NOMO-1 treated with dmso at 0.1 percent for 144 hours (cell line): ENCODE measurements around the gene SLCO4A1.

ENCODE experiments used
- DNase-seq: peaks from one replicate; lab custom pipeline; 2025; ENCODE audit not compliant: unreplicated experiment; lab: John Stamatoyannopoulos, UW

The SLCO4A1 gene

GRCh38 chr20:62642051-62642665, at the start of gene SLCO4A1:
SLCO4A1 (plus strand) TSS chr20:62642503; CDS start chr20:62656455, 13,952 bp downstream.
- DNase-seq: peak; percentile 72

DNA sequence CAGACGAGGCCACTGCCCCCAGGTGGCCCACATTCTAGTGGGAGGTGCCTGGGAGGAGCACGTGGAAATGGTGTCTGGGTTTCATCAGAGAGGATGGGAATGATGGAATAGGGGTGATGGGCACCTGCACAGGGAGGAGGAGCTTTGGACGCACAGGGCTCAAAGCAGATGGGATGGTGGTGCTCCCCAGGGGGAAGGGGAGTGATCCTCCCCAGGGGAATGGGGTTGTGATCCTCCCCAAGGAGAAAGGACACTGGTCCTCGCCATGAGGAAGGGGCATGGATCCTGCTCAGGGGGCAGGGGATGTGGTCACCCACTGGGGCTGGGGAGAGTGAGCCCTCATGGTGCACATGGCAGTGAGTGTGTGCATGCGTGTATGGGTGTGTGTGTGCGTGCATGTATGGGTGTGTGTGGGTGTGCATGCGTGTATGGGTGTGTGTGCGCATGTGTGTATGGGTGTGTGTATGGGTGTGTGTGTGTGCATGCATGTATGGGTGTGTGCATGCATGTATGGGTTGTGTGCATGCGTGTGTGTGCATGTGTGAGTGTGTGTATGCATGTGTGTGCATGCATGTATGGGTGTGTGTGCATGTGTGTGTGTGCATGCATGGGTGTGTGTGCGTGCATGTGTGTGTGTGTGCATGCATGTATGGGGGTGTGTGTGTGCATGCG, 49.7 kb upstream of the SLCO4A1 start:
- no peak for DNase-seq

DNA sequence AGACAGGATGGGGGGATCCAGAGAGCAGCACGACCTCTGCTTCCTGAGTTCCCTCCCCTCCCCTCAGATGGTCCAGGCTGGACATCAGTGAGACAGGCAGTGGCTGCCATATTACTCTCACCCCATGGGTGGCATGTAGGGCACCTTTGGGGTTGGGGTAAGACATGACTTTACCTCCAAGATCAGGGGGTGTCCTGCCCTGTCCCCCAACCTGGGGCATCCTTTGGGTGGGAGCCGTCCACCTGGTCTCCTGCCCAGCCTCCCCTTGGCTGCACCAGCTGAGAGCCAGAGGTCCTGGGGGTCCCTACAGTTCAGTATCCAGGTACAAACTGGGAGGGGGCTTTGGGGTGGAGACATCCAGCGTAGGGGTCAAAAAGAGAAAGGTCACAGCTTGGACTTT, 48.7 kb upstream of the SLCO4A1 start:
- DNase-seq: no peak

- DNase-seq: no peak
Measured at GRCh38 chr20:62595069-62595468, 47.2 kb upstream of the SLCO4A1 start.

DNA sequence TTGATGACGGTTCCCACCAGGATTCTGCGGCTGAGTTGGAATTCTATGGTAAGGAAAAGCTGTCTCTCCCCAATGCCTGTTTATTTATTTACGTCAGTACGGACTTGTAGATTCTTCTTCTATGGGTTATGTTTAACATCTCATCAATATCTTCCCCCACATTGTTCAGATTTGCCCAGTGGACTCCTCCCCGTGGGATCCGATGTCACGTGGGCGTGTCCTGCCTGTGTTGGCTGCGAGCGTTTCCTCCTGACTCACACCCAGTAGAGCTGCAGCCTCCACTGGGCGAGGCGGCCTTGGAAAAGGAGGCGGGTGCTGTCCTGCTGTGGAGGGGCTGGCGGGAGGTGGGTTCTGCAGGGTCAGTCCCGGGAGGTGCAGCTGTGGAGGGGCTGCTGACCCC, 46.8 kb upstream of the SLCO4A1 start:
- no peak for DNase-seq

GRCh38 chr20:62596486-62596885, 45.8 kb upstream of the SLCO4A1 start:
- no peak for DNase-seq

DNA sequence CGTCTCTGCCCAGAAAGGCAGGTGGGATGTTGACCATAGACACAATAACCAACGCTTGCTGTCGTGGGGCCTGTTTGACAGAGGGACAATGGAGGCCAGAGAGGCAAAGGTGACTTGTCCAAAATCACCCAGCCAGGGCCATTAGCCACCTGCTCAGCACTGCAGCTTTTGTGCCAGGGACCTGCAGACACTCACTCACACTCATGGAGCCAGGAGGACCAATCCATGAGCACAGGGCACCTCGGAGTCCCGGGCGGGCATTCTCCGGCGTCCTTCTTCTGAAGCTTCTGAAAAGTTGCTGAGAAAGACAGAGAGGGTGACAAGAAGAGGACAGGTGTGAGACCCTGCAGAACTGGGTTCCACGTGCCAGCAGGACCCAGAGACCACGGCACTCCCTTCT, 45.4 kb upstream of the SLCO4A1 start:
- DNase-seq: no peak

DNA sequence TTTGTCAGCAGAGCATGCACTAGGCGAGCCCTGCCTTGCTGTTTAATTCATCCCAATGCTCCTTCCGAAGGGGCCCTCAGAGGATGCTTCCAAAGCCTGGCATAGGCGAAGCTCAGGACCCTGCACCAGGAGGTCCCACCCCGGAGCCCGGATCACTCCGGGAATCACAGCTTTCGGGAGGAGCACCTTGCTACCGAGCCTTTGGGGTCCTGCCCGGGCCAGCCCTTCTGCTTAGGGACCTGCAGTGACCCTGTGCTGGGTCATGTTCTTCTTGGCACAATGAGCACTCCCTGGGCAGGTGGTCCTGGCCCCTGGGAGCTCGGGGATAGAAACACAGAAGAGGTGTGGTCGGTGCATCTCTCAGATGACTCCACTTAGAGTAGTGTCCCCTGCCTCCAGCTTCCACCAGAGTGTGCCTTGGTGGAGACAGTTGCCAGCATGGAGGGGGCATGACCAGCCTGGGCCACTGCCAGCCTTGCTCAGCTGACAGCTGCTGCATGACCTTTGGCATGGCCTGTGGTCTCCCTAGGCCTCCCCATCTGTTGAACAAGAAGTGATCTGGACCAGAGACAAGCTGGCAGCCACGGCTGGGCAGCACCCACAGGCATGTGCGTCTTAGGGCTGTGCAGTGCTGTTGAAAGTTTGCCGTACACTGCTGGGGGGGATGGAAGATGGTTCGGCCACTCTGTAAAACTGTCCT, 44.7 kb upstream of the SLCO4A1 start:
- no peak for DNase-seq

DNA sequence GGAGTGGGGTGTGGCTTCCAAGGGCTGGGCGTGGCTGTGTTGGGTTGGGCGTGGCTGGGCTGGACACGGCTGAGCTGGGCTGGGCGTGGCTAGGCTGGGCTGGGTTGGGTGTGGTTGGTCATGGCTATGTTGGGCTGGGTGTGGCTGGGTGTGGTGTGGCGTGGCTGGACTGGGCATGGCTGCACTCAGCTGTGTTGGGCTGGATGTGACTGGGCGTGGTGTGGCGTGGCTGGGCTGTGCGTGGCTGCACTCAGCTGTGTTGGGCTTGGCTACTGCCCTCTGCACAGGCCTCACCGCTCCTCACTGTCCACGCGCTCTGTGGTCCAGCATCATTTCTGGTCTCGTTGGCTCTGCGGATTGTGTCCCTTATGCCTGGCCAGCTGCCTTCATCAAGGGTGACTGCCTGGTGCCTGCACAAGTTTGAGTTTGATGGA, 43.5 kb upstream of the SLCO4A1 start:
- DNase-seq: peak; percentile 21

- no peak for DNase-seq
Measured at GRCh38 chr20:62599216-62600110, 42.8 kb upstream of the SLCO4A1 start.

DNA sequence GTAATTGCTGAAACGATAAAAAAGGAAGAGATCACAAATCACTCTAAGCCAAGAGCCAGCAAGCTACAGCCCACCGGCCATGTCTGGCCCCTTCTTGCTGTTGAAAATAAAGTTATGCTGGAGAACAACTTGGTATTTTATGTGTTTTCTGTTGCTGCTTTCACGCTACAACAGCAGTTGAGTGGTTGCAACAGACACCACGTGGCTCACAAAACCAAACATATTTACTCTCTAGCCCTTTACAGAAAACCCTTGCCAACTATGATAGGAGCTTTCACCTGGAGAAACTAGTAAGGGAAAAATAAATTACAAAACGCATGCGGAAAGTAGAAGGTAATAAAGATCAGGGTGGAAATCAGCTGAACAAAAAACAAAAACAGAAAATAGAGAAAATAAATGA, 41.1 kb upstream of the SLCO4A1 start:
- DNase-seq: no peak

DNA sequence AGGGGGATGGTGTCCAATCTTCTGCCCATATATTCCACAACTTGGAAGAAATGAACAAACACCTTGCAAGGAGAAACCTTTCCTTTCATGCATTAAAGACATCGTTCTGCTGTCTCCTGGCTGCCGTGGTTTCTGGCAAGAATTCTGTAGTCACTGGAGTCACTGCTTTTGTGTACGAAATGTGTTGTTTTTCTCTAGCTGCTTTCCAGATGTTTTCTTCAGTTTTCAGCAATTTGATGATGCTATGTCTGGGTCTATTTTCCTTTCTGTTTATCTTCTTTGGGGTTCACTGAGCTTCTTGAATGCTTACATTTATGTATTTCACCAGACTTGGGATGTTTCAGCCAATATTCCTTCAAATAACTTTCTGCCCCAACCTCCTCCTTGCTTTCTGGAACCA, 40.6 kb upstream of the SLCO4A1 start:
- no peak for DNase-seq

GRCh38 chr20:62602550-62602949, 39.8 kb upstream of the SLCO4A1 start:
- peak; percentile 64 for DNase-seq

DNA sequence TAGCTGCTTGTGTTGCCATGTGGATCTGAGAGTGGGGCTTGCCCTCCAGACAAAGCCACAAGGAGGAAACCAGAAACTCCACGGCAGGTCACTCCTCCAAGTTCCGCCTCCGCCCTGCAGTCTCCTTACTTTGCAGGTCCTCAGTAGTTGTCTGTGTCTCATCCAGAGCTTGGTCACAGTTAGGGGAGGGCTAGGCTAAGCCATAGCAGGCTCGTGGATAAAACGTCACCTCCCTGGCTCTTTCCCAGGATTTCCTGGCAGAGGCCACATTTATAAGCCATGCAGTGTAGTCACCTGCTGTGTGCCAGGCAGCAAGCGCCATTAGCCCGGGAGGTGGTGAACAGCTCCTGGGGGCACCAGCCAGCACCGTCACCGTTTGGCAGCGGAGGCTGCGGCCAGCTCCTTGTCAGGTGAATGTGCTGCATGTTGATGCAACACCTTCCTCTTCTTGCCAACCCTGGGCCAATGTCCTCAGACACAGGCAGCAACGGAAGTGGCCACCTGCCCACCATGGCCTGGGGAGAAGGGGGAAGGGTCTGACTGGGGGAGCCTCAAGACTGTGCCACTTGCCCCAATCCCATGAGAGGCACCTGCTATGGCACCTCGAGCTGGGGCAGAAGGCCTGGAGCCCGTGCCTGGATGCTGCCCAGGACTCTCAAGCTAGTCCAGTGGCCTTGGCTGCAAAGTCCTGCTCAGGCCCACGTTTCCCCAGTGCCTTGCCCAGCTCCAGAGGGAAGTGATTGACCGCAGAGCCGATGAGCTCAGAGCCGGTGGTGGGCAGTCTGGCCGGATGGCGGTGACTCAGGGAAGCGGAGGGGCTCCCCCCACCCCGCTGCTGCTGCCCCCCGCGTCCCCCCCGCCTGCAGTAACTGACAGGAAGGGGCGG, 39.0 kb upstream of the SLCO4A1 start:
- peak; percentile 88 for DNase-seq

- DNase-seq: no peak
Measured at GRCh38 chr20:62603907-62604785, 38.2 kb upstream of the SLCO4A1 start.

DNA sequence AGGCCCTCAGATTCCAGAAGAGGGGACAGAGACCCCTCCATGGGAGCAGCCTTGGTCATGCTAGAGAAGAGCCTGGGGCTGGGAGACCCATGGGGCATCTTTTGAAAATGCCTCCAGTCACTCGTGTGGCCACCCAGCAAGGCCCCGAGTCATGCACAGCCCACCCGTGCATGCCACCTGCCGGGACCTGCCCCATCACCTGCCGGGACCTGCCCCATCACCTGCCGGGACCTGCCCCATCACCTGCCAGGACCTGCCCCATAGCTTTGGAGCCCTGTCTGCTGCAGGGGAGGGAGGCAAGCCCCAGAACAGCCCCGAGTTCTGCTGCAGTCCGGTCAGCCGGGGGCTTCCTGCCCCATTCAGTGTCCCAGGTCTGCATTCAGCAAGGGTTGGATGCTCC, 37.5 kb upstream of the SLCO4A1 start:
- DNase-seq: no peak

GRCh38 chr20:62605236-62605943, 36.9 kb upstream of the SLCO4A1 start:
- no peak for DNase-seq

GRCh38 chr20:62606016-62606415, 36.3 kb upstream of the SLCO4A1 start:
- DNase-seq: peak; percentile 16
